GM21786 (cell line): Measurements from ENCODE around the gene CALN1.
"Not testable (repeated sequence)": the region's sequence is repeated elsewhere in the genome, so short reads cannot be mapped to it uniquely, and the experiment has no call there.

Experiments used
- ATAC-seq: cut with Tn5 transposase; IDR thresholded peaks from one replicate; pipeline ENCODE4 v1.9.1; 2021; ENCODE audit not compliant: unreplicated experiment

The CALN1 gene

GRCh38 chr7:71995111-71995510 is 417.0 kb downstream of the CALN1 start:
- no peak for ATAC-seq

GRCh38 chr7:71991586-71991985 is 420.6 kb downstream of the CALN1 start:
- ATAC-seq: no peak

- no peak for ATAC-seq
Observed at GRCh38 chr7:71990138-71990462, 422.0 kb downstream of the CALN1 start.

DNA sequence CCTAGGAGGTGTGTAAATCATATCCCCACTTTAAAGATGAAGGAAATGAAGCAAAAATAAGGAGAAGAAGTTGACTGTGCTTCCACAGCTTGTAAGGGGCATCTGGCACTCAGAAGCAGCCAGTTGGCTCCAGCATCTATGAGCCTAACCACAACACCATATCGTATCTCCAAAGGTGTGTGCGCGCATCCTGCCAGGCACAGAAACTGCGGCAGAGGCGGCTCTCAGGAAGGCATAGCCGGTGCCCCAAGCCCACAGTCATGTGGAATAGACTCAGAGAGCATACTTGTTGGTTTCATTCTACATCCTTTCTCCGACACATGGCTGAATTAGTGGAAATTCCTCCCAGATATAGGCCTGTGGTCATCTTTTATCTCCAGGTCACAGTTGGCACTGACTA is 423.9 kb downstream of the CALN1 start:
- ATAC-seq: no peak

DNA sequence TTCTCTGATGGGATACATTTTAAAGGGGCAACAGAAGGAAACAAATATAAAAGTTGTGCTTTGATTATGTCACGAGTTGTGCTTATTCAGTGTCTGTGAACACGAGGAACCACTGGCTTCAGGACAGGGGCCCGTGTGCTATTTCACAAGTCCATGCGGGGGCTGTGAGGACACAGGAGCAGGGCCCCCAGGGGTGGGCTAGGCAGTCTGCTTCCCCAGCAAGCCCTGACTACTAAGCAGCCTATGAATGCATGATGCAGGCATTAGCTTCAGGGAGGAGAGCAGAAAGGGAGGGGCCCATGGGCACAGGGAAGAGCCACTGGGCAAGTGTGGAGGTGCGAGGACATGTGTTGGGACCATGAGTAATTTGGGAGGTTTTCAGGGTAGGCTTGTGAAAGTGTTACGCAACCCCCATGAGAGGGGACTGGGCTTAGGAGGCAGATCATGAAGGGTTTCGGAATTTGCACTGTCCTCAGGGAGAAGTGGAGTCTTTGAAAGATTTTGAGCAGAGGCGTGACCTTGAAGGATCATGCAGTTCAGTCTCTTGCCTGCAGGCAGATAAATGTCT is 424.9 kb downstream of the CALN1 start:
- no peak for ATAC-seq

- ATAC-seq: no peak
Observed at GRCh38 chr7:71984348-71984747, 427.8 kb downstream of the CALN1 start.

DNA sequence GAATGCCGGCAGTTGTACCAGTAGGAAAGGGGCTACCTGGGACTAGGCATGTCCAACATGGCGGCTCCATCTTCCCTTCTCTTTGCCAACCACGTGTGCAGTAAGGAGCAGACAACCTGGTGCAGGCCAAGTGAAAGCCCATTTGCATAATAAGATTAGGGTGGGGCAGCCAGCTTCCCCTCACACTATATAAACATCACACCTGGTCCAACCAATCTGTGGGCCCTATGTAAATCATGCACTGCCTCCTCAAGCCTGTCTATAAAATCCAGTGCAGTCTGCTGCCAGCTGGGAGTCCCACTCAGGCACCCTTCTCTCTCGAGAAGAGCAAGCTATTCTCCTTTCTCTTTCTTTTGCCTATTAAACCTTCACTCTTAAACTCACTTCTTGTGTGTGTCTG is 429.3 kb downstream of the CALN1 start:
- ATAC-seq: no peak

- ATAC-seq: no peak
Observed at GRCh38 chr7:71976645-71977044, 435.5 kb downstream of the CALN1 start.

DNA sequence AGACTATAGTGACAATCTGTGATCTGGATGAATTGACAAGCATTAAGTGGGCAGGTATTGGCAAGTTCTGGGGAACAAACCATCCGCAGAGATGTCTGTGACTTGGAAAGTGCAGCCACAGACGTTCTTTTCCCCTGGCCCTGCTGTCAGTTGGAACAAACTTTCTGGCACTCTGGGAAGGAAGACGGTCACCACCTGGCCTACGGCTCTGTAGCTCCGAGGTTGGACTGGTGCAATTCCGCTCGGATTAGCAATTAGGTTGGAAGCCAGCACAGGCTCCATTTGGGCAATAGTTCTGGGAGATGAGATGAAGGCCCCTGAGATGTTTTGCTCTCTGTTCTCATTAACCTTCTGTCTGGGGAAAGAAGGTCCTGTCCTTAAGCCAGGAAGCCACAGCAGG is 437.5 kb downstream of the CALN1 start:
- ATAC-seq: no peak

GRCh38 chr7:71972534-71972933 is 439.6 kb downstream of the CALN1 start:
- ATAC-seq: no peak

GRCh38 chr7:71970725-71971124 is 441.4 kb downstream of the CALN1 start:
- no peak for ATAC-seq

- no peak for ATAC-seq
Observed at GRCh38 chr7:71962636-71963035, 449.5 kb downstream of the CALN1 start.

DNA sequence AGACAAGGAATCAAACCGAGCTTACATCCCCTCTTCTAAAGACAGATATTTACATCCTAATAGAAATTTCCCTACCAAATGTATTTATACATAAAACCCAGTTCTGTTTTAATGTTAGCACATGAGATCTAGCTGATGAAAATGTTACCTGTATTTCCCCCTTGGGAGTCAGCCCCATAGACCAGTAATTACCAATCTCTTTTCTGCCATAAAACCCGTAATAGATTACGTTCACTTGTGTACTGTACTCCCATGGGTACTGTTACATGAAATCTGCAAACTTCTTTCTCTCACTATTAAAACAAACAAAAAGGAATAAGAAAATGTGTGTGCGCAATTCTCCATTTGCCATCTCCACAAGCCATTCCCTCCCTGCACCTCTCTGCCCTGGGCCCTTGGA is 450.9 kb downstream of the CALN1 start:
- ATAC-seq: no peak

- no peak for ATAC-seq
Observed at GRCh38 chr7:71942115-71942514, 470.0 kb downstream of the CALN1 start.

- no peak for ATAC-seq
Observed at GRCh38 chr7:71937840-71938371, 474.2 kb downstream of the CALN1 start.

- no peak for ATAC-seq
Observed at GRCh38 chr7:71935674-71936073, 476.5 kb downstream of the CALN1 start.

GRCh38 chr7:71933426-71933825 is 478.7 kb downstream of the CALN1 start:
- no peak for ATAC-seq

DNA sequence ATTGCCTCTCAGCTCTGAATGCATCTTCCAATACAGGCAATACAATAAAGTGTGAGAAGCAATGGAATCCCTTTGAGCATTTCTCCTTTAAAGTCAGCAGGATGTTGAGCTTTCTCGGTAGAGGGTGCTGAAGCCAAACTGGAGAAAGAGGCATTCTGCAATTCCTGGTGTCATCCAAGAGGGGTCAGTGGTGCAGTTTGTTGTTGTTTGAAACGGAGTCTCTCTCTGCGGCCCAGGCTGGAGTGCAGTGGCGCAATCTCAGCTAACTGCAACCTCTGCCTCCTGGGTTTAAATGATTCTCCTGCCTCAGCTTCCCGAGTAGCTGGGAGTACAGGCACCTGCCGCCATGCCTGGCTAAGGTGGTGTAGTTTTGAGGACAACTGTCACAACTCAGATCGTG is 486.5 kb downstream of the CALN1 start:
- no peak for ATAC-seq

DNA sequence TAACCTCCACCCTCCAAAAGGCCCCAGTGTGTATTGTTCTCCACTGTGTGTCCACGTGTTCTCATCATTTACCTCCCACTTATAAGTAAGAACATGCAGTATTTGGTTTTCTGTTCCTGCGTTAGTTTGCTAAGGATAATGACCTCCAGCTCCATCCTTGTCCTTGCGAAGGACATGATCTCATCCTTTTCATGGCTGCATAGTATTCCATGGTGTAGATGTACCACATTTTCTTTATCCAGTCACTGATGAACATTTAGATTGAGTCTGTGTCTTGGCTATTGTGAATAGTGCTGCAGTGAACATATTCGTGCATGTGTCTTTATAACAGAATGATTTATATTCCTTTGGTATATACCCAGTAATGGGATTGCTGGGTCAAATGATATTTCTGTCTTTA is 497.9 kb downstream of the CALN1 start:
- not testable (repeated sequence) for ATAC-seq

DNA sequence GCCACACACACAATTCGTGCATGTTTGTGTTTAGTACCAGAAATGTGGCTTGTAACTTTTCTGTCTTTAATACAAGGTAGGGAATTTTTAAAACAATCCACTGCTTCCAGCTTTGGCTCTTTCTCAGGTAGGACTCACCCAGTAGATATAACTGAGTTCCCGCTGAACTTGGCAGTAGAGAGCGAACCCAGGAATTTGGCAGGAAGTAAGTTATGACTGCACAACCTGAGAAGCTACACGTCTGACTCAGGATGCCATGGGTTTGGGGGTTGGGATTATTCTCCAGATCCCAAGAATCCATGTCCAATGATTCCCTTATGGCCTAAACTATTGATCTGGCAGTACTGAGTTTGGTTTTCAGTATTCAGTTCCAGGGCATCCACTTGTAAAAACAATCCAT is 499.7 kb downstream of the CALN1 start:
- ATAC-seq: no peak

GRCh38 chr7:71911051-71911450 is 501.1 kb downstream of the CALN1 start:
- ATAC-seq: no peak

GRCh38 chr7:71905821-71906220 is 506.3 kb downstream of the CALN1 start:
- no peak for ATAC-seq

DNA sequence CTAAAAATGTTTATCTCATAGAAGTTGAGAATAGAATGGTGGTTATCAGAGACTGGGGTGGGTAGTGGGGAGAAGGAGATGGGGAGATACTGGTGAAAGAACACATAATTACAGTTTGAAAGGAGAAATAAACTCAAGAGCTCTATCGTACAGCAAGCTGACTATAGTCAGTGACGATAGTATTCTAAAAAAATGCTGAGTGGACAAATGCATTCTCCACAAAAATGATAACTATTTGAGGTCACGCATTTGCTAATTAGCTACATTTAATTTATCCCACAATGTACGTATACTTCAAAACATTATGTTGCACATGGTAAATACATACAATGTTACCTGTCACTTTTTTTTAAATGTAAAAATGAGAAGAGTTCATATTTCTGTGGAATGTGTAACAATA is 507.7 kb downstream of the CALN1 start:
- ATAC-seq: no peak

DNA sequence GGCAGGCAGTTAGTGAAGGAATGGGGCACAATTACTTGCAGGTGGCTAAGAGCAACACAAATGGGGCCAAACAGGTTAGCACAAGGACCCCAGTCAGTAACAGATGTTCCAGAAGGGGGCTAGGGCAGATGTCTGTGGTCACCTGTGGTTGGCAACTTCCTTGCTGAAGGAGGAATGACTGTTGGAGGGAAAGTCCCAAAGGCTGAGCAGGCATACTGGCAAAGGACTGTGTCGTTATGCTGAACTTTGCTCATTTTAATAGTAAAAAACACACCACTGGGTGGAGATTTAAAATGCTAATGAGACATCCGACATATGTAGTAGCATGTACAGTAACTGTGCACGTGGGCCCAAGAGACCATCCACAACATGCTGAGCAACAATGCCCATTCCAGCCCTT is 511.6 kb downstream of the CALN1 start:
- ATAC-seq: no peak
